HTR-8/SVneo (cell line): ENCODE results near the gene NCEH1.
"Not testable (repeated sequence)": the region's sequence is repeated elsewhere in the genome, so short reads cannot be mapped to it uniquely, and the experiment has no call there.

Experiments
- DNase-seq: peaks from one replicate; pipeline ENCODE4 v3.0.0; 2011; ENCODE audit warnings: low spot score, mixed read lengths; ENCODE audit not compliant: insufficient read length
- FAIRE-seq: peaks from 2 replicates; lab custom pipeline; 2011; peaks lifted over from hg19 to GRCh38; lab: Jason Lieb, UNC

NCEH1 gene

GRCh38 chr3:172708921-172709773, 1.7 kb downstream of the NCEH1 start:
- FAIRE-seq, result no peak

GRCh38 chr3:172707967-172708366, 2.9 kb downstream of the NCEH1 start:
- FAIRE-seq (no peak), DNase-seq (no peak)

More at GRCh38 chr3:172708921-172709773, 1.7 kb downstream of the NCEH1 start:
- DNase-seq, result no peak

- DNase-seq (no peak), FAIRE-seq (no peak)
These were observed 3.8 kb downstream of the NCEH1 start for GRCh38 chr3:172707030-172707429.

- no peak for FAIRE-seq
These were observed 5.7 kb downstream of the NCEH1 start for GRCh38 chr3:172705170-172705569.

GRCh38 chr3:172704001-172704400, 6.9 kb downstream of the NCEH1 start:
- FAIRE-seq, result no peak
- no peak for DNase-seq

More at GRCh38 chr3:172705170-172705569, 5.7 kb downstream of the NCEH1 start:
- DNase-seq, result no peak

GRCh38 chr3:172702731-172703130, 8.1 kb downstream of the NCEH1 start:
- FAIRE-seq, DNase-seq: not testable (repeated sequence)

GRCh38 chr3:172702256-172702655, 8.6 kb downstream of the NCEH1 start:
- no peak for FAIRE-seq

GRCh38 chr3:172701751-172702150, 9.1 kb downstream of the NCEH1 start:
- FAIRE-seq (no peak), DNase-seq (no peak)

More at GRCh38 chr3:172702256-172702655, 8.6 kb downstream of the NCEH1 start:
- no peak for DNase-seq

- no peak for FAIRE-seq
- no peak for DNase-seq
These were observed 9.9 kb downstream of the NCEH1 start for GRCh38 chr3:172700936-172701455.

GRCh38 chr3:172700256-172700655, 10.6 kb downstream of the NCEH1 start:
- FAIRE-seq (no peak), DNase-seq (no peak)

GRCh38 chr3:172699031-172699430, 11.8 kb downstream of the NCEH1 start:
- DNase-seq (no peak), FAIRE-seq (no peak)

GRCh38 chr3:172698631-172699030, 12.2 kb downstream of the NCEH1 start:
- FAIRE-seq (no peak), DNase-seq (no peak)

- FAIRE-seq, result no peak
- DNase-seq, result no peak
These were observed 13.3 kb downstream of the NCEH1 start for GRCh38 chr3:172697558-172697957.

- no peak for FAIRE-seq
These were observed 14.5 kb downstream of the NCEH1 start for GRCh38 chr3:172696357-172696756.

GRCh38 chr3:172694573-172695246, 16.2 kb downstream of the NCEH1 start:
- DNase-seq (no peak), FAIRE-seq (no peak)

More at GRCh38 chr3:172696357-172696756, 14.5 kb downstream of the NCEH1 start:
- DNase-seq, result no peak

GRCh38 chr3:172692751-172693338, 18.0 kb downstream of the NCEH1 start:
- no peak for FAIRE-seq
- DNase-seq, result no peak

- no peak for FAIRE-seq
- DNase-seq, result no peak
These were observed 19.9 kb downstream of the NCEH1 start for GRCh38 chr3:172690936-172691335.

- no peak for DNase-seq
- no peak for FAIRE-seq
These were observed 22.3 kb downstream of the NCEH1 start for GRCh38 chr3:172688588-172688987.

GRCh38 chr3:172687501-172687900, 23.4 kb downstream of the NCEH1 start:
- no peak for FAIRE-seq
- DNase-seq, result no peak

GRCh38 chr3:172685331-172686214, 25.3 kb downstream of the NCEH1 start:
- no peak for FAIRE-seq

More at GRCh38 chr3:172685331-172686214, 25.3 kb downstream of the NCEH1 start:
- no peak for DNase-seq
